Measurements from ENCODE around the gene BASP1. TPM values are rescaled to one million over a fixed set of nuclear protein-coding genes. Genes with fewer than 3 reads are reported as not detected.
"Not testable (repeated sequence)": the region's sequence is repeated elsewhere in the genome, so short reads cannot be mapped to it uniquely, and the experiment has no call there.

BASP1 gene
- total and polyA plus RNA-seq, 2 donors (not counting 1 experiment from before 2014, with no cell fraction given), result 53.0 to 66.4 TPM

DNA sequence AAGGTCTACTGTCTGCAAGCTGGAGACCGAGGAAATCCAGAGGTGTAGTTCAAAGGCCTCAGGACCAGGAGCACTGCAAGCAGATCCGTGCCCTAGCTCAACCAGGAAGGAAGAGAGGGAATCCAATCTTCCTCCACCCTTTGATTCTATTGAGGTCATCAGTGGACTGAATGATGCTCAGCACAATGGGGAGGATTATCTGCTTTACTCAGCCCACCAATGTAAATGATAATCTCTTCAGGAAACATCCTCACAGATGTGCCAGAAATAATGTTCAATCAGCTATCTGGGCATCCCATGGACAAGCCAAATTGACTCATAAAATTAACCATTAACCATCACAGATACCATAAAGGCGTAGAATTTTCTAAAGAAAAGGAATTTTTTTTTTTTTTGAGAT, 92.0 kb downstream of the BASP1 start:
- no peak overlapping the region for H2AFZ ChIP-seq (ENCODE audit: insufficient read depth, low read depth, low read length, poor library complexity, severe bottlenecking)
- no peak overlapping the region for H3K4me3 ChIP-seq (ENCODE audit: control extremely low read depth in 1 of 5, extremely low read depth in 1 of 5, insufficient read depth in 1 of 5, low read depth in 2 of 5, low read length in 4 of 5)
- ChIA-PET CTCF (no interaction called here), POLR2A (no interaction called here)
- H3K9me3 Mint-ChIP-seq (ENCODE audit: insufficient read depth), result no peaks in the 10 kb centered on the region
- H3K27ac ChIP-seq (ENCODE audit: low read length in 2 of 2), result no peak overlapping the region
- peaks cover 0 to 7% (median 0%) of the 10 kb centered on the region in 3 donors for H3K9me3 ChIP-seq (ENCODE audit: control extremely low read depth in 1 of 3, control insufficient read depth in 2 of 3, insufficient read depth in 1 of 3, low read length in 2 of 3)
- TF ChIP-seq EZH2 (IDR thresholded peaks at IDR 0.05; ENCODE audit: borderline replicate concordance, insufficient read depth, low read depth, low read length, poor library complexity, severe bottlenecking) (no peak), CTCF (IDR thresholded peaks at IDR 0.05) (no peak)
- DNase-seq (no peak), ATAC-seq (ENCODE audit: low read depth) (no peak)
- H3K27ac Mint-ChIP-seq, result no peak overlapping the region
- no peaks in the 10 kb centered on the region for H3K79me2 ChIP-seq (ENCODE audit: control insufficient read depth, insufficient read depth, low read length)
- no peaks in the 10 kb centered on the region for H3K4me1 ChIP-seq (ENCODE audit: control insufficient read depth in 2 of 2, insufficient read depth in 2 of 2, low read length in 2 of 2)
- no peak overlapping the region for H3K4me3 Mint-ChIP-seq
- no peak overlapping the region for H3K9ac ChIP-seq (ENCODE audit: low read length)
- no peaks in the 10 kb centered on the region for H3K36me3 ChIP-seq (replicated peaks in 1 of 2; ENCODE audit: control extremely low read depth in 1 of 2, control insufficient read depth in 1 of 2, extremely low read depth in 1 of 2, insufficient read depth in 2 of 2, low read length in 1 of 2)
- WGBS (ENCODE audit: insufficient coverage), result no CpG with 5 or more reads among the region's 3 CpGs
- no peaks in the 10 kb centered on the region for H4K20me1 ChIP-seq (ENCODE audit: control insufficient read depth, insufficient read depth, low read length, poor library complexity, severe bottlenecking)
- no peaks in the 10 kb centered on the region for H3K27me3 ChIP-seq (replicated peaks in 1 of 4; ENCODE audit: control extremely low read depth in 1 of 4, control insufficient read depth in 3 of 4, insufficient read depth in 4 of 4, low read length in 3 of 4)
- H3K27me3 Mint-ChIP-seq, result no peaks in the 10 kb centered on the region
- H3K4me1 Mint-ChIP-seq, result no peaks in the 10 kb centered on the region
- intact Hi-C loops (cut with micrococcal nuclease), result no loop called here
- no peak overlapping the region for H3K4me2 ChIP-seq (replicated peaks; ENCODE audit: low read depth, low read length, poor library complexity, severe bottlenecking)

GRCh38 chr5:17310502-17310901, 93.1 kb downstream of the BASP1 start:
- POLR2A ChIA-PET; ATAC-seq (ENCODE audit: low read depth); H3K27ac ChIP-seq (ENCODE audit: low read length in 2 of 2); H3K9me3 Mint-ChIP-seq (ENCODE audit: insufficient read depth); H3K4me1 ChIP-seq (ENCODE audit: control insufficient read depth in 2 of 2, insufficient read depth in 2 of 2, low read length in 2 of 2); H3K27me3 ChIP-seq (replicated peaks in 1 of 4; ENCODE audit: control extremely low read depth in 1 of 4, control insufficient read depth in 3 of 4, insufficient read depth in 4 of 4, low read length in 3 of 4); H3K27me3 Mint-ChIP-seq; H2AFZ ChIP-seq (ENCODE audit: insufficient read depth, low read depth, low read length, poor library complexity, severe bottlenecking); H4K20me1 ChIP-seq (ENCODE audit: control insufficient read depth, insufficient read depth, low read length, poor library complexity, severe bottlenecking); H3K4me3 Mint-ChIP-seq; H3K4me2 ChIP-seq (replicated peaks; ENCODE audit: low read depth, low read length, poor library complexity, severe bottlenecking); H3K9ac ChIP-seq (ENCODE audit: low read length); DNase-seq; H3K9me3 ChIP-seq (ENCODE audit: control extremely low read depth in 1 of 3, control insufficient read depth in 2 of 3, insufficient read depth in 1 of 3, low read length in 2 of 3); H3K27ac Mint-ChIP-seq; CTCF ChIA-PET; H3K79me2 ChIP-seq (ENCODE audit: control insufficient read depth, insufficient read depth, low read length); H3K4me3 ChIP-seq (ENCODE audit: control extremely low read depth in 1 of 5, extremely low read depth in 1 of 5, insufficient read depth in 1 of 5, low read depth in 2 of 5, low read length in 4 of 5); H3K36me3 ChIP-seq (replicated peaks in 1 of 2; ENCODE audit: control extremely low read depth in 1 of 2, control insufficient read depth in 1 of 2, extremely low read depth in 1 of 2, insufficient read depth in 2 of 2, low read length in 1 of 2): not testable (repeated sequence)
- intact Hi-C loops (cut with micrococcal nuclease), result loop anchor here (10.0 kb wide), 1 partner anchor 46 kb away; no protein-coding TSS in a partner anchor
- WGBS (ENCODE audit: insufficient coverage), result 100% methylated on average over 4 of the region's 4 CpGs
- peaks cover 10% of the 10 kb centered on the region for H3K4me1 Mint-ChIP-seq

- H3K9me3 Mint-ChIP-seq (ENCODE audit: insufficient read depth); H3K27ac ChIP-seq (ENCODE audit: low read length in 2 of 2); H4K20me1 ChIP-seq (ENCODE audit: control insufficient read depth, insufficient read depth, low read length, poor library complexity, severe bottlenecking); H3K9me3 ChIP-seq (ENCODE audit: control extremely low read depth in 1 of 3, control insufficient read depth in 2 of 3, insufficient read depth in 1 of 3, low read length in 2 of 3); H3K4me3 Mint-ChIP-seq; DNase-seq; CTCF ChIA-PET; H3K27me3 ChIP-seq (replicated peaks in 1 of 4; ENCODE audit: control extremely low read depth in 1 of 4, control insufficient read depth in 3 of 4, insufficient read depth in 4 of 4, low read length in 3 of 4); H2AFZ ChIP-seq (ENCODE audit: insufficient read depth, low read depth, low read length, poor library complexity, severe bottlenecking); H3K9ac ChIP-seq (ENCODE audit: low read length); ATAC-seq (ENCODE audit: low read depth); POLR2A ChIA-PET; H3K4me3 ChIP-seq (ENCODE audit: control extremely low read depth in 1 of 5, extremely low read depth in 1 of 5, insufficient read depth in 1 of 5, low read depth in 2 of 5, low read length in 4 of 5); H3K79me2 ChIP-seq (ENCODE audit: control insufficient read depth, insufficient read depth, low read length); H3K27me3 Mint-ChIP-seq; H3K4me2 ChIP-seq (replicated peaks; ENCODE audit: low read depth, low read length, poor library complexity, severe bottlenecking); H3K36me3 ChIP-seq (replicated peaks in 1 of 2; ENCODE audit: control extremely low read depth in 1 of 2, control insufficient read depth in 1 of 2, extremely low read depth in 1 of 2, insufficient read depth in 2 of 2, low read length in 1 of 2); H3K27ac Mint-ChIP-seq: not testable (repeated sequence)
- WGBS (ENCODE audit: insufficient coverage), result 99% methylated on average over 15 of the region's 31 CpGs
- intact Hi-C loops (cut with micrococcal nuclease), result loop anchor here (10.0 kb wide), 1 partner anchor 47 kb away; no protein-coding TSS in a partner anchor
- H3K4me1 Mint-ChIP-seq, result peaks cover 22% of the 10 kb centered on the region
- peaks cover 20 to 21% of the 10 kb centered on the region in 2 donors for H3K4me1 ChIP-seq (ENCODE audit: control insufficient read depth in 2 of 2, insufficient read depth in 2 of 2, low read length in 2 of 2)
These were observed 94.4 kb downstream of the BASP1 start for GRCh38 chr5:17311811-17312210.

Data from B cell (primary cell).